Endothelial cell of umbilical vein (primary cell): Measurements from ENCODE around the gene ABLIM1. TPM values are rescaled to one million over a fixed set of nuclear protein-coding genes. Genes with fewer than 3 reads are reported as not detected.
A peak's percentile ranks its signal among the peaks of the same experiment; 100 is the strongest.

Source experiments
- BruUV-seq: library from RNA; stranded (reverse); fragments of 400-500 nt; replicated peaks from 2 replicates; lab custom pipeline; 2021; lab: Mats Ljungman, UMichigan
- CTCF ChIA-PET: fragments of 300-600, 350-600 bp; sonication (Branson Sonifier 250); formaldehyde crosslinking; loops from one replicate; lab custom pipeline; 2021; ENCODE audit warnings: antibody characterized with exemption, inconsistent platforms; lab: Charles Lee
- POLR2A ChIA-PET: fragments of 300-600, 350-600 bp; sonication (Branson Sonifier 250); formaldehyde crosslinking; loops from one replicate; lab custom pipeline; 2021; ENCODE audit warnings: antibody characterized with exemption, inconsistent platforms; lab: Charles Lee
- DNase-seq: peaks from one replicate; pipeline ENCODE4 v3.0.0-alpha.2; 2011; ENCODE audit warnings: low read depth, low spot score
- FAIRE-seq: peaks from 2 replicates; lab custom pipeline; 2011; peaks lifted over from hg19 to GRCh38; lab: Jason Lieb, UNC
- H2AFZ ChIP-seq: 2 replicates; pipeline ENCODE4 v1.6.0; 2012; ENCODE audit warnings: low read depth, low read length, control low read depth, inconsistent platforms
- H3K27ac ChIP-seq: 2 replicates; pipeline ENCODE4 v1.5.1; 2011; ENCODE audit warnings: low read depth, mild to moderate bottlenecking, control low read depth, low read length, moderate library complexity; ENCODE audit not compliant: insufficient read depth
- H3K27me3 ChIP-seq, 2 experiments: 2 replicates each; pipeline versions ENCODE4 v1.6.0 to v1.6.1; 2011; ENCODE audit warnings: low read length in 2 of 2, mixed read lengths in 1 of 2; ENCODE audit not compliant: control insufficient read depth in 2 of 2, insufficient read depth in 2 of 2
- H3K36me3 ChIP-seq, 2 experiments: 2 replicates in 1 of 2; 3 replicates in 1 of 2; pipeline ENCODE4 v1.5.1; 2011; ENCODE audit warnings: low read length in 2 of 2, mild to moderate bottlenecking in 1 of 2, moderate library complexity in 1 of 2; ENCODE audit not compliant: control insufficient read depth in 2 of 2, insufficient read depth in 2 of 2; ENCODE audit errors: extremely low read depth in 1 of 2
- H3K4me1 ChIP-seq: 3 replicates; pipeline ENCODE4 v1.5.1; 2011; ENCODE audit warnings: mild to moderate bottlenecking, low read length; ENCODE audit not compliant: control insufficient read depth, insufficient read depth; ENCODE audit errors: extremely low read depth
- H3K4me2 ChIP-seq: 2 replicates; pipeline ENCODE4 v1.6.1; 2011; ENCODE audit warnings: low read length, control low read depth, mixed read lengths; ENCODE audit not compliant: insufficient read depth
- H3K4me3 ChIP-seq, 3 experiments: fragments of 200-600 bp in 1 of 3; sonication (generic), shearing (Covaris generic) in 1 of 3; replicated peaks in 1 of 3; 2 replicates each; pipeline ENCODE4 v1.5.1; 2011 to 2016; ENCODE audit warnings: control low read depth in 3 of 3, low read length in 3 of 3, mild to moderate bottlenecking in 2 of 3, inconsistent platforms in 1 of 3, low read depth in 1 of 3, moderate library complexity in 1 of 3; ENCODE audit not compliant: insufficient read depth in 1 of 3
- H3K79me2 ChIP-seq: 2 replicates; pipeline ENCODE4 v1.6.0; 2012; ENCODE audit warnings: low read length, inconsistent platforms; ENCODE audit not compliant: control insufficient read depth, insufficient read depth
- H3K9ac ChIP-seq: replicated peaks from 2 replicates; pipeline ENCODE3; 2011; ENCODE audit warnings: low read length, control low read depth; ENCODE audit not compliant: insufficient read depth; ENCODE audit errors: extremely low read depth
- H3K9me1 ChIP-seq: replicated peaks from 3 replicates; pipeline ENCODE4 v1.6.0; 2011; ENCODE audit warnings: mild to moderate bottlenecking, low read length; ENCODE audit not compliant: control insufficient read depth, insufficient read depth; ENCODE audit errors: extremely low read depth
- H3K9me3 ChIP-seq: replicated peaks from 2 replicates; pipeline ENCODE4 v1.5.1; 2012; ENCODE audit warnings: low read length, inconsistent platforms; ENCODE audit not compliant: control insufficient read depth, insufficient read depth
- H4K20me1 ChIP-seq: replicated peaks from 2 replicates; pipeline ENCODE3; 2011; ENCODE audit warnings: mild to moderate bottlenecking, low read length; ENCODE audit not compliant: control insufficient read depth, insufficient read depth; ENCODE audit errors: extremely low read depth
- CTCF ChIP-seq, 2 donors: IDR thresholded peaks; 1 replicate in 1 of 2; 2 replicates in 1 of 2; pipeline ENCODE4 v1.5.1; 2011; ENCODE audit warnings: low read length in 2 of 2, mild to moderate bottlenecking in 2 of 2, moderate library complexity in 2 of 2, control low read depth in 1 of 2, inconsistent platforms in 1 of 2, low read depth in 1 of 2; ENCODE audit not compliant: insufficient read depth in 1 of 2; ENCODE audit errors: extremely low read depth in 1 of 2
- EZH2 ChIP-seq: IDR thresholded peaks from 2 replicates; pipeline ENCODE4 v1.6.1; 2012; ENCODE audit warnings: borderline replicate concordance, low read depth, mild to moderate bottlenecking, moderate library complexity, low read length, inconsistent platforms; ENCODE audit not compliant: severe bottlenecking
- FOS ChIP-seq: IDR thresholded peaks from 2 replicates; pipeline ENCODE4 v1.6.1; 2011; ENCODE audit warnings: mild to moderate bottlenecking, low read length, moderate library complexity, borderline replicate concordance; ENCODE audit not compliant: insufficient read depth
- GATA2 ChIP-seq: IDR thresholded peaks from 2 replicates; pipeline ENCODE4 v1.7.0; 2011; ENCODE audit warnings: low read depth, mild to moderate bottlenecking, moderate library complexity, mixed read lengths, low read length; ENCODE audit not compliant: insufficient read length, insufficient read depth
- JUN ChIP-seq: IDR thresholded peaks from 2 replicates; pipeline ENCODE4 v1.6.1; 2011; ENCODE audit warnings: borderline replicate concordance, low read depth; ENCODE audit not compliant: insufficient read length, insufficient read depth
- MAX ChIP-seq: IDR thresholded peaks from 2 replicates; pipeline ENCODE4 v1.6.1; 2011; ENCODE audit not compliant: insufficient read depth, insufficient read length
- MYC ChIP-seq: IDR thresholded peaks from one replicate; pipeline ENCODE4 v1.6.1; 2011; ENCODE audit warnings: mild to moderate bottlenecking, low read depth, low read length
- POLR2A ChIP-seq: IDR thresholded peaks from 2 replicates; pipeline ENCODE4 v1.6.1; 2012; ENCODE audit warnings: low read depth, mild to moderate bottlenecking, control low read depth, low read length
- POLR2AphosphoS5 ChIP-seq: IDR thresholded peaks from 2 replicates; pipeline ENCODE4 v1.6.1; 2012; ENCODE audit warnings: low read depth, mild to moderate bottlenecking, control low read depth, low read length, moderate library complexity; ENCODE audit not compliant: insufficient read depth
- dilution Hi-C: fragments of 300-500 bp; cut with MboI; formaldehyde crosslinking; loops from one replicate; pipeline ENCODE4 v1.15.0; 2019; ENCODE audit warnings: low sequenced_read_pairs; ENCODE audit not compliant: extremely low pct_ligation_motif_present
- intact Hi-C: fragments of 100-400 bp; cut with micrococcal nuclease; formaldehyde crosslinking; loops from one replicate; pipeline ENCODE4 v1.10.0; 2022
- polyA plus RNA-seq, 4 experiments: library from polyadenylated mRNA; depleted of rRNA in 3 of 4; stranded (reverse) in 3 of 4; unstranded in 1 of 4; fragments of >200 nt; gene quantifications; 2 replicates each; pipeline versions ENCODE4 v1.2.1 to v1.2.3, GENCODE V29; 2011 to 2012; ENCODE audit warnings: missing spikeins in 1 of 4
- total RNA-seq: library from RNA; stranded (reverse); gene quantifications from 2 replicates; pipeline ENCODE4 v1.2.3, GENCODE V29; 2021

ABLIM1 gene
- total and polyA plus RNA-seq, 2 donors (not counting 3 experiments of a cell fraction or from before 2014, with no cell fraction given): 128 to 235 TPM

GRCh38 chr10:114540236-114540635, 117.8 kb downstream of the ABLIM1 start:
- Histone ChIP-seq H2AFZ (no peak overlapping the region), H3K36me3 (peaks cover 0 to 9% of the 10 kb centered on the region in 2 experiments), H3K79me2 (no peaks in the 10 kb centered on the region), H3K4me1 (peaks cover 7% of the 10 kb centered on the region), H3K9ac (no peak overlapping the region), H3K27me3 (no peaks in the 10 kb centered on the region), H3K9me3 (no peaks in the 10 kb centered on the region), H3K9me1 (no peaks in the 10 kb centered on the region), H3K27ac (no peak overlapping the region), H3K4me3 (no peak overlapping the region), H4K20me1 (no peaks in the 10 kb centered on the region), H3K4me2 (no peak overlapping the region)
- POLR2A ChIA-PET: no interaction called here
- TF ChIP-seq GATA2: no peak
- TF ChIP-seq POLR2AphosphoS5: no peak
- TF ChIP-seq MAX: no peak
- TF ChIP-seq CTCF (IDR thresholded peaks at IDR 0.05; ENCODE audit: extremely low read depth in 1 of 2, insufficient read depth in 1 of 2, low read depth in 1 of 2, low read length in 2 of 2): no peak
- TF ChIP-seq POLR2A: no peak
- no peak for TF ChIP-seq MYC
- no peak for TF ChIP-seq JUN
- TF ChIP-seq EZH2: no peak
- no peak for TF ChIP-seq FOS
- intact Hi-C loops (no loop called here), dilution Hi-C loops (no loop called here)
- DNase-seq: no peak
- CTCF ChIA-PET: interaction anchor here (1.5 to 6.8 kb wide), 3 partner anchors 20 to 237 kb away, joined by 3 to 37 read pairs (median 5); no protein-coding TSS in a partner anchor
- FAIRE-seq: peak; percentile 33
- no TSS peak for BruUV-seq
